K562 (cell line): ENCODE measurements around the gene KCNJ11. TPM values are rescaled to one million over a fixed set of nuclear protein-coding genes. Genes with fewer than 3 reads are reported as not detected.

Source experiments
- ATAC-seq: fragments of 200-7000 bp; cut with Tn5 transposase; 3 replicates; pipeline ENCODE4 v1.9.1; 2020; ENCODE audit warnings: moderate library complexity
- BruUV-seq: library from RNA; stranded (reverse); fragments of 400-500 nt; replicated peaks from 2 replicates; lab custom pipeline; 2021; lab: Mats Ljungman, UMichigan
- CTCF ChIA-PET: fragments of 300-600 bp; formaldehyde crosslinking; extraction: SDS; loops from one replicate; lab custom pipeline; 2021; ENCODE audit warnings: low intra/inter-chr PET ratio; lab: Yijun Ruan, JAX
- POLR2A ChIA-PET: fragments of 300-600, 350-650 bp; sonication (Branson Sonifier 250); formaldehyde crosslinking; extraction: SDS; loops from one replicate; lab custom pipeline; 2021; ENCODE audit warnings: antibody characterized with exemption, inconsistent platforms; lab: Yijun Ruan, JAX
- DNase-seq, 4 experiments: peaks; one replicate each; pipeline versions ENCODE4 v3.0.0 to v3.0.0-alpha.2; 2011 to 2018; ENCODE audit warnings: low spot score in 3 of 4, mixed read lengths in 3 of 4; ENCODE audit errors: extremely low read depth in 1 of 4
- FAIRE-seq: peaks from 2 replicates; lab custom pipeline; 2011; peaks lifted over from hg19 to GRCh38; lab: Jason Lieb, UNC
- H2AFZ ChIP-seq: 2 replicates; pipeline ENCODE4 v1.6.0; 2011; ENCODE audit warnings: low read depth, low read length, control low read depth, inconsistent platforms
- H3K27ac ChIP-seq: fragments of 200-600 bp; 3 replicates; pipeline ENCODE4 v1.8.0; 2011; ENCODE audit warnings: low read depth, mild to moderate bottlenecking, control low read depth, inconsistent platforms, low read length, moderate library complexity, mixed read lengths; ENCODE audit errors: extremely low read depth
- H3K27me3 ChIP-seq, 2 experiments: fragments of 300-600 bp in 1 of 2; 2 replicates in 1 of 2; 3 replicates in 1 of 2; pipeline versions ENCODE4 v1.6.0 to v1.8.0; 2011; ENCODE audit warnings: inconsistent platforms in 2 of 2, low read length in 2 of 2, mild to moderate bottlenecking in 1 of 2, mixed read lengths in 1 of 2, moderate library complexity in 1 of 2; ENCODE audit not compliant: control insufficient read depth in 2 of 2, insufficient read depth in 2 of 2
- H3K36me3 ChIP-seq: fragments of 300-600 bp; 3 replicates; pipeline ENCODE4 v1.8.0; 2011; ENCODE audit warnings: mild to moderate bottlenecking, low read length, inconsistent platforms; ENCODE audit not compliant: control insufficient read depth, insufficient read depth
- H3K4me1 ChIP-seq, 2 experiments: fragments of 200-600 bp in 1 of 2; replicated peaks in 1 of 2; 2 replicates in 1 of 2; 3 replicates in 1 of 2; pipeline versions ENCODE4 v1.5.1 to v1.8.0; 2011; ENCODE audit warnings: inconsistent platforms in 2 of 2, low read length in 2 of 2, mild to moderate bottlenecking in 1 of 2, mixed read lengths in 1 of 2, moderate library complexity in 1 of 2; ENCODE audit not compliant: control insufficient read depth in 2 of 2, insufficient read depth in 2 of 2
- H3K4me2 ChIP-seq: 2 replicates; pipeline ENCODE4 v1.6.1; 2011; ENCODE audit warnings: low read length, control low read depth, inconsistent platforms, mixed read lengths; ENCODE audit not compliant: insufficient read depth
- H3K4me3 ChIP-seq: fragments of 200-600 bp; sonication (generic), shearing (Covaris generic); 2 replicates; pipeline ENCODE4 v1.5.1; 2016; ENCODE audit warnings: control low read depth, inconsistent platforms
- H3K79me2 ChIP-seq: fragments of 200-600 bp; 3 replicates; pipeline ENCODE4 v1.8.0; 2011; ENCODE audit warnings: low read length, inconsistent platforms; ENCODE audit not compliant: control insufficient read depth, insufficient read depth
- H3K9ac ChIP-seq, 2 experiments: 2 replicates each; pipeline versions ENCODE4 v1.6.0 to v1.6.1; 2011; ENCODE audit warnings: low read depth in 2 of 2, low read length in 2 of 2, control low read depth in 1 of 2, inconsistent platforms in 1 of 2, mild to moderate bottlenecking in 1 of 2, mixed read lengths in 1 of 2; ENCODE audit not compliant: insufficient read depth in 1 of 2
- H3K9me1 ChIP-seq: one replicate; pipeline ENCODE4 v1.6.0; 2011; ENCODE audit warnings: inconsistent platforms, mild to moderate bottlenecking, low read length, moderate library complexity; ENCODE audit not compliant: control insufficient read depth, insufficient read depth
- H3K9me3 ChIP-seq: replicated peaks from 2 replicates; pipeline ENCODE4 v1.5.1; 2011; ENCODE audit warnings: low read depth, low read length, inconsistent platforms; ENCODE audit not compliant: control insufficient read depth, insufficient read depth
- H4K20me1 ChIP-seq: replicated peaks from 2 replicates; pipeline ENCODE4 v1.6.1; 2011; ENCODE audit warnings: low read length, inconsistent platforms, mixed read lengths; ENCODE audit not compliant: control insufficient read depth, insufficient read depth
- CBFA2T3 ChIP-seq: fragments of 450-650 bp; IDR thresholded peaks from 2 replicates; pipeline ENCODE4 v1.6.1; 2017
- GATAD2A ChIP-seq: fragments of 450-650 bp; IDR thresholded peaks from 2 replicates; pipeline ENCODE4 v1.6.1; 2017
- GATAD2B ChIP-seq: fragments of 450-650 bp; IDR thresholded peaks from 2 replicates; pipeline ENCODE4 v1.6.1; 2017; ENCODE audit warnings: mild to moderate bottlenecking, borderline replicate concordance
- HDAC3 ChIP-seq: fragments of 450-650 bp; IDR thresholded peaks from 2 replicates; pipeline ENCODE4 v1.6.1; 2018; ENCODE audit warnings: borderline replicate concordance, mild to moderate bottlenecking, moderate library complexity; ENCODE audit not compliant: partially characterized antibody
- KDM5B ChIP-seq: fragments of 200-600 bp; sonication (generic); IDR thresholded peaks from 2 replicates; pipeline ENCODE4 v1.6.1; 2012; ENCODE audit warnings: low read depth, mild to moderate bottlenecking, moderate library complexity, low read length, control low read depth, inconsistent platforms; ENCODE audit not compliant: insufficient replicate concordance
- MYBL2 ChIP-seq, 2 experiments: fragments of 450-650 bp in 1 of 2; sonication (generic) in 1 of 2; formaldehyde crosslinking in 1 of 2; IDR thresholded peaks; 2 replicates each; pipeline versions ENCODE4 v1.6.1 to v1.8.1; 2017 to 2022; ENCODE audit warnings: borderline replicate concordance in 1 of 2, inconsistent platforms in 1 of 2, low read depth in 1 of 2, mild to moderate bottlenecking in 1 of 2, missing genetic modification reagents in 1 of 2, moderate library complexity in 1 of 2
- NCOA4 ChIP-seq: fragments of 450-650 bp; IDR thresholded peaks from 2 replicates; pipeline ENCODE4 v1.6.1; 2018; ENCODE audit warnings: mild to moderate bottlenecking; ENCODE audit not compliant: partially characterized antibody
- PRPF4 ChIP-seq: fragments of 200-400 bp; formaldehyde crosslinking; IDR thresholded peaks from one replicate; pipeline ENCODE4 v1.6.1; 2017; ENCODE audit warnings: low read length, low read depth, mild to moderate bottlenecking; ENCODE audit not compliant: insufficient read depth, poor library complexity, severe bottlenecking
- RB1 ChIP-seq: fragments of 450-650 bp; IDR thresholded peaks from 2 replicates; pipeline ENCODE4 v1.6.1; 2017; ENCODE audit warnings: low read depth, mild to moderate bottlenecking
- SIN3B ChIP-seq: fragments of 450-650 bp; IDR thresholded peaks from 2 replicates; pipeline ENCODE4 v1.6.1; 2017; ENCODE audit warnings: low read depth, mild to moderate bottlenecking, moderate library complexity
- TAF15 ChIP-seq: fragments of 200-400 bp; formaldehyde crosslinking; IDR thresholded peaks from 2 replicates; pipeline ENCODE4 v1.6.1; 2017; ENCODE audit warnings: mild to moderate bottlenecking, low read depth, low read length, moderate library complexity
- TCF3 ChIP-seq: sonication (generic); formaldehyde crosslinking; IDR thresholded peaks from 2 replicates; pipeline ENCODE4 v1.4.0; 2020; ENCODE audit warnings: mild to moderate bottlenecking, missing genetic modification reagents
- ZNF583 ChIP-seq: fragments of 250-450 bp; sonication (Bioruptor Pico); IDR thresholded peaks from 2 replicates; pipeline ENCODE4 v1.4.0; 2020
- WGBS: fragments of 100-300 bp; shearing (Covaris generic); methylation state at CpG from one replicate; pipeline ENCODE4 v1.1.6; 2016; ENCODE audit warnings: low coverage, mixed read lengths; ENCODE audit not compliant: insufficient coverage; ENCODE audit errors: missing lambda C conversion rate; 5-methylcytosine and 5-hydroxymethylcytosine counted together
- in situ Hi-C: fragments of 300-500 bp; cut with MboI; formaldehyde crosslinking; loops from 4 replicates; pipeline ENCODE4 v1.15.0; 2018; ENCODE audit warnings: inconsistent platforms, mixed read lengths
- intact Hi-C: fragments of 100-400 bp; cut with micrococcal nuclease; formaldehyde crosslinking; loops from 2 replicates; pipeline ENCODE4 v1.14.2; 2022
- polyA plus RNA-seq, 8 experiments: library from polyadenylated mRNA; depleted of rRNA in 4 of 8; stranded (reverse) in 5 of 8; unstranded in 3 of 8; fragments of >200 nt; fragmentation: Nextera tagmentation in 2 of 8; fragmentation: Illumina TruSeq in 1 of 8; extraction: Ambion mirVana in 2 of 8; extraction: Trizol in 1 of 8; gene quantifications; 2 replicates each; pipeline versions ENCODE4 v1.2.1 to v1.2.3, GENCODE V29; 2011 to 2014; ENCODE audit warnings: inconsistent platforms in 1 of 8, missing spikeins in 1 of 8
- total RNA-seq, 7 experiments: library from RNA; depleted of rRNA in 6 of 7; stranded (reverse); fragments of >200 nt in 6 of 7; fragmentation: Illumina TruSeq in 2 of 7; extraction: Trizol in 2 of 7; gene quantifications; 2 replicates each; pipeline versions ENCODE4 v1.2.1 to v1.2.3, GENCODE V29; 2011 to 2021; ENCODE audit warnings: low replicate concordance in 1 of 7
- TF ChIP-seq, protein P1 (sequence below): fragments of 250-450 bp; sonication (Bioruptor Pico); IDR thresholded peaks from 2 replicates; pipeline ENCODE4 v1.8.0; 2022; ENCODE audit warnings: moderate library complexity, mild to moderate bottlenecking, inconsistent platforms
- TF ChIP-seq, protein P2 (sequence below): sonication (generic); IDR thresholded peaks from 2 replicates; pipeline ENCODE4 v1.6.1; 2016
- TF ChIP-seq, protein P3 (sequence below): fragments of 250-450 bp; sonication (Bioruptor Pico); IDR thresholded peaks from 2 replicates; pipeline ENCODE4 v1.8.0; 2021; ENCODE audit warnings: mild to moderate bottlenecking, moderate library complexity
- TF ChIP-seq, protein P4 (sequence below): sonication (generic); formaldehyde crosslinking; IDR thresholded peaks from 2 replicates; pipeline ENCODE4 v1.8.1; 2023; ENCODE audit warnings: mild to moderate bottlenecking, missing genetic modification reagents

Gene KCNJ11
- total and polyA plus RNA-seq, 9 of the 15 experiments (the other 6 are each of a cell fraction or from before 2014, with no cell fraction given), result 0.54 to 3.7 (median 0.86) TPM; not detected in 2

DNA sequence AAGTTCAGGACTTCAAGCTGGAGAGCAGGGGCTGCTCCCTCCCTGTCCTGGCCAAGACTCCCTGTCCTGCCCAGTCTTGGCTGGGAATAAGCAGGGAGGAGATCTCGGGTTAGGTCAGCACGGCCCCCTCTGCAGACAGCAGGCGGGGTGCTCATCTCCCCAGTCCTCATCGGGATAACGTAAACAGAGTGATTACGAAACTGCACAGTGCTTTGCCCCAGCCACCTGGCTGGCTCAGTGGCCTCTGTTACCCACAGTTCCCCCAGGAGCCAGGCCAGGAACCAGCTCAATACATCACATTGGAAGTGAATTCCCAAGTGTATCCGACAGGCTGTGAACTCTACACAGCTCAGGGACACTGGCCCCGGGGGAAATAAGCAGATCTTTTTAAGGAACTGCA is 42.7 kb upstream of the KCNJ11 start:
- no peaks in the 10 kb centered on the region; a peak in 1 of 5 replicates for H3K4me1 ChIP-seq
- no peaks in the 10 kb centered on the region for H3K79me2 ChIP-seq
- no peak overlapping the region for H2AFZ ChIP-seq
- no peaks in the 10 kb centered on the region for H3K36me3 ChIP-seq
- no peak overlapping the region for H3K27ac ChIP-seq
- no TSS peak for BruUV-seq
- ChIA-PET POLR2A (interaction anchor here (0.6 kb wide), 1 partner anchor 1344 kb away, joined by 3 read pairs; no protein-coding TSS in a partner anchor), CTCF (no interaction called here)
- intact Hi-C loops (no loop called here), in situ Hi-C loops (no loop called here)
- no peak overlapping the region for H3K4me2 ChIP-seq
- no peak for DNase-seq
- H3K9me3 ChIP-seq, result no peaks in the 10 kb centered on the region
- no peak for ATAC-seq
- TF ChIP-seq, protein P1, sequence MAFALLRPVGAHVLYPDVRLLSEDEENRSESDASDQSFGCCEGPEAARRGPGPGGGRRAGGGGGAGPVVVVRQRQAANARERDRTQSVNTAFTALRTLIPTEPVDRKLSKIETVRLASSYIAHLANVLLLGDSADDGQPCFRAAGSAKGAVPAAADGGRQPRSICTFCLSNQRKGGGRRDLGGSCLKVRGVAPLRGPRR (CRISPR knock-in tag), result no peak
- TF ChIP-seq PRPF4 (no peak), GATAD2A (no peak), RB1 (no peak), TCF3 (CRISPR knock-in tag) (no peak), SIN3B (no peak), TAF15 (no peak), ZNF583 (CRISPR knock-in tag) (no peak), GATAD2B (no peak), NCOA4 (no peak), HDAC3 (no peak), KDM5B (no peak), MYBL2 (IDR thresholded peaks at IDR 0.05; ENCODE audit: low read depth) (no peak), MYBL2 (CRISPR knock-in tag; IDR thresholded peaks at IDR 0.05; ENCODE audit: borderline replicate concordance) (no peak), CBFA2T3 (no peak)
- TF ChIP-seq, protein P2, sequence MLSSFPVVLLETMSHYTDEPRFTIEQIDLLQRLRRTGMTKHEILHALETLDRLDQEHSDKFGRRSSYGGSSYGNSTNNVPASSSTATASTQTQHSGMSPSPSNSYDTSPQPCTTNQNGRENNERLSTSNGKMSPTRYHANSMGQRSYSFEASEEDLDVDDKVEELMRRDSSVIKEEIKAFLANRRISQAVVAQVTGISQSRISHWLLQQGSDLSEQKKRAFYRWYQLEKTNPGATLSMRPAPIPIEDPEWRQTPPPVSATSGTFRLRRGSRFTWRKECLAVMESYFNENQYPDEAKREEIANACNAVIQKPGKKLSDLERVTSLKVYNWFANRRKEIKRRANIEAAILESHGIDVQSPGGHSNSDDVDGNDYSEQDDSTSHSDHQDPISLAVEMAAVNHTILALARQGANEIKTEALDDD, result no peak
- TF ChIP-seq, protein P3, sequence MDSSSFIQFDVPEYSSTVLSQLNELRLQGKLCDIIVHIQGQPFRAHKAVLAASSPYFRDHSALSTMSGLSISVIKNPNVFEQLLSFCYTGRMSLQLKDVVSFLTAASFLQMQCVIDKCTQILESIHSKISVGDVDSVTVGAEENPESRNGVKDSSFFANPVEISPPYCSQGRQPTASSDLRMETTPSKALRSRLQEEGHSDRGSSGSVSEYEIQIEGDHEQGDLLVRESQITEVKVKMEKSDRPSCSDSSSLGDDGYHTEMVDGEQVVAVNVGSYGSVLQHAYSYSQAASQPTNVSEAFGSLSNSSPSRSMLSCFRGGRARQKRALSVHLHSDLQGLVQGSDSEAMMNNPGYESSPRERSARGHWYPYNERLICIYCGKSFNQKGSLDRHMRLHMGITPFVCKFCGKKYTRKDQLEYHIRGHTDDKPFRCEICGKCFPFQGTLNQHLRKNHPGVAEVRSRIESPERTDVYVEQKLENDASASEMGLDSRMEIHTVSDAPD (CRISPR knock-in tag), result no peak
- TF ChIP-seq, protein P4, sequence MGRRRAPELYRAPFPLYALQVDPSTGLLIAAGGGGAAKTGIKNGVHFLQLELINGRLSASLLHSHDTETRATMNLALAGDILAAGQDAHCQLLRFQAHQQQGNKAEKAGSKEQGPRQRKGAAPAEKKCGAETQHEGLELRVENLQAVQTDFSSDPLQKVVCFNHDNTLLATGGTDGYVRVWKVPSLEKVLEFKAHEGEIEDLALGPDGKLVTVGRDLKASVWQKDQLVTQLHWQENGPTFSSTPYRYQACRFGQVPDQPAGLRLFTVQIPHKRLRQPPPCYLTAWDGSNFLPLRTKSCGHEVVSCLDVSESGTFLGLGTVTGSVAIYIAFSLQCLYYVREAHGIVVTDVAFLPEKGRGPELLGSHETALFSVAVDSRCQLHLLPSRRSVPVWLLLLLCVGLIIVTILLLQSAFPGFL, result no peak
- H3K9me1 ChIP-seq, result no peaks in the 10 kb centered on the region
- no peak for FAIRE-seq
- H3K27me3 ChIP-seq, result peaks cover 23 to 70% of the 10 kb centered on the region in 2 experiments; a peak in 3 of 5 replicates
- H3K4me3 ChIP-seq, result no peak overlapping the region
- 5% methylated on average over 8 of the region's 8 CpGs for whole genome bisulfite sequencing
- H3K9ac ChIP-seq, result no peak overlapping the region
- 0 out of 2 replicates have a peak, but pooled peaks cover 3% of the 10 kb centered on the region for H4K20me1 ChIP-seq
